ENCODE measurements around the gene ANKRD33B.

GRCh38 chr5:10653043-10653442 lies 89.2 kb downstream of the ANKRD33B start:
- no peak for TF ChIP-seq CTCF (IDR thresholded peaks at IDR 0.05)
- no peak for TF ChIP-seq POLR2A (IDR thresholded peaks at IDR 0.05)
- no peak for TF ChIP-seq POLR2AphosphoS5 (IDR thresholded peaks at IDR 0.05)
